K562 (cell line): ENCODE data around the gene RASGRP4. TPM values are rescaled to one million over a fixed set of nuclear protein-coding genes. Genes with fewer than 3 reads are reported as not detected.

Source experiments
- CCAR2 ChIP-seq: fragments of 200-400 bp; formaldehyde crosslinking; IDR thresholded peaks from 2 replicates; pipeline ENCODE4 v1.6.1; 2017; ENCODE audit warnings: mild to moderate bottlenecking, low read depth, low read length
- CREBBP ChIP-seq: IDR thresholded peaks from one replicate; pipeline ENCODE4 v1.6.1; 2012; ENCODE audit warnings: low read depth, mild to moderate bottlenecking, control low read depth, inconsistent platforms, low read length
- CTCFL ChIP-seq: IDR thresholded peaks from 2 replicates; pipeline ENCODE4 v1.6.1; 2011; ENCODE audit warnings: borderline replicate concordance, low read depth, mild to moderate bottlenecking, moderate library complexity, low read length; ENCODE audit not compliant: insufficient read depth, poor library complexity, severe bottlenecking
- EP400 ChIP-seq: fragments of 450-650 bp; IDR thresholded peaks from 2 replicates; pipeline ENCODE4 v1.6.1; 2017; ENCODE audit warnings: antibody characterized with exemption, mild to moderate bottlenecking, moderate library complexity
- EZH2 ChIP-seq: IDR thresholded peaks from 2 replicates; pipeline ENCODE4 v1.6.1; 2012; ENCODE audit warnings: low read depth, mild to moderate bottlenecking, inconsistent platforms, low read length, borderline replicate concordance
- FOXP1 ChIP-seq: sonication (generic); formaldehyde crosslinking; IDR thresholded peaks from 2 replicates; pipeline ENCODE4 v1.8.0; 2022; ENCODE audit warnings: mild to moderate bottlenecking, missing genetic modification reagents
- FOXP4 ChIP-seq: sonication (generic); formaldehyde crosslinking; IDR thresholded peaks from 2 replicates; pipeline ENCODE4 v1.8.0; 2022; ENCODE audit warnings: mild to moderate bottlenecking, missing genetic modification reagents, borderline replicate concordance
- GATAD2B ChIP-seq: fragments of 450-650 bp; IDR thresholded peaks from 2 replicates; pipeline ENCODE4 v1.6.1; 2017; ENCODE audit warnings: mild to moderate bottlenecking, borderline replicate concordance
- GTF2A2 ChIP-seq: IDR thresholded peaks from 2 replicates; pipeline ENCODE4 v1.6.1; 2016; ENCODE audit warnings: mild to moderate bottlenecking, missing genetic modification characterization, missing compliant biosample characterization
- NONO ChIP-seq, 2 experiments: fragments of 200-400 bp in 1 of 2; fragments of 450-650 bp in 1 of 2; formaldehyde crosslinking in 1 of 2; IDR thresholded peaks; 2 replicates each; pipeline ENCODE4 v1.6.1; 2017; ENCODE audit warnings: low read depth in 2 of 2, mild to moderate bottlenecking in 2 of 2, moderate library complexity in 2 of 2, low read length in 1 of 2
- NR1H2 ChIP-seq: sonication (generic); formaldehyde crosslinking; IDR thresholded peaks from 2 replicates; pipeline ENCODE4 v1.4.0; 2020; ENCODE audit warnings: mild to moderate bottlenecking, missing genetic modification reagents
- POLR2AphosphoS2 ChIP-seq: IDR thresholded peaks from 2 replicates; pipeline ENCODE4 v1.6.1; 2012; ENCODE audit warnings: low read length, improper control_type of control experiment
- RNF2 ChIP-seq: sonication (generic); IDR thresholded peaks from 2 replicates; pipeline ENCODE4 v1.6.1; 2016
- SIX5 ChIP-seq, 2 experiments: IDR thresholded peaks; 2 replicates each; pipeline ENCODE4 v1.6.1; 2011; ENCODE audit warnings: low read length in 2 of 2, borderline replicate concordance in 1 of 2, low read depth in 1 of 2, mild to moderate bottlenecking in 1 of 2, moderate library complexity in 1 of 2; ENCODE audit not compliant: insufficient read depth in 1 of 2
- SMARCE1 ChIP-seq: fragments of 450-650 bp; IDR thresholded peaks from 2 replicates; pipeline ENCODE4 v1.7.1; 2016; ENCODE audit warnings: mild to moderate bottlenecking
- TCF7L2 ChIP-seq: fragments of 150-350 bp; IDR thresholded peaks from 2 replicates; pipeline ENCODE4 v1.6.1; 2016; ENCODE audit warnings: low read depth, mild to moderate bottlenecking, low read length, moderate library complexity
- THAP12 ChIP-seq: fragments of 250-450 bp; sonication (Bioruptor Pico); IDR thresholded peaks from 2 replicates; pipeline ENCODE4 v1.9.0; 2021; ENCODE audit warnings: mild to moderate bottlenecking, inconsistent platforms
- U2AF2 ChIP-seq: fragments of 200-400 bp; formaldehyde crosslinking; optimal IDR thresholded peaks from 2 replicates; pipeline ENCODE3; 2017; ENCODE audit warnings: low read depth, mild to moderate bottlenecking, low read length
- ZFX ChIP-seq: sonication (generic); formaldehyde crosslinking; IDR thresholded peaks from 2 replicates; pipeline ENCODE4 v1.8.0; 2022; ENCODE audit warnings: mild to moderate bottlenecking, missing genetic modification reagents, moderate library complexity
- ZNF212 ChIP-seq: fragments of 450-650 bp; formaldehyde crosslinking; IDR thresholded peaks from 2 replicates; pipeline ENCODE4 v1.4.0; 2020; ENCODE audit warnings: mild to moderate bottlenecking
- ZNF23 ChIP-seq: fragments of 250-450 bp; sonication (Bioruptor Pico); IDR thresholded peaks from 2 replicates; pipeline ENCODE4 v1.4.0; 2020; ENCODE audit warnings: mild to moderate bottlenecking
- ZNF408 ChIP-seq: fragments of 250-450 bp; sonication (Bioruptor Pico); IDR thresholded peaks from 2 replicates; pipeline ENCODE4 v1.4.0; 2020; ENCODE audit warnings: low read depth, mild to moderate bottlenecking, moderate library complexity
- polyA plus RNA-seq, 8 experiments: library from polyadenylated mRNA; depleted of rRNA in 4 of 8; stranded (reverse) in 5 of 8; unstranded in 3 of 8; fragments of >200 nt; fragmentation: Nextera tagmentation in 2 of 8; fragmentation: Illumina TruSeq in 1 of 8; extraction: Ambion mirVana in 2 of 8; extraction: Trizol in 1 of 8; gene quantifications; 2 replicates each; pipeline versions ENCODE4 v1.2.1 to v1.2.3, GENCODE V29; 2011 to 2014; ENCODE audit warnings: inconsistent platforms in 1 of 8, missing spikeins in 1 of 8
- total RNA-seq, 7 experiments: library from RNA; depleted of rRNA in 6 of 7; stranded (reverse); fragments of >200 nt in 6 of 7; fragmentation: Illumina TruSeq in 2 of 7; extraction: Trizol in 2 of 7; gene quantifications; 2 replicates each; pipeline versions ENCODE4 v1.2.1 to v1.2.3, GENCODE V29; 2011 to 2021; ENCODE audit warnings: low replicate concordance in 1 of 7

The RASGRP4 gene
- total and polyA plus RNA-seq, 9 of the 15 experiments (the other 6 are each of a cell fraction or from before 2014, with no cell fraction given), result 0.39 to 4.6 (median 3.8) TPM

- TF ChIP-seq THAP12 (CRISPR knock-in tag), result peak; percentile 59; the same call in 1 of the 2 replicates
- TF ChIP-seq CCAR2, result no peak
- TF ChIP-seq U2AF2, result no peak
- no peak for TF ChIP-seq ZNF23 (CRISPR knock-in tag)
- TF ChIP-seq ZNF212, result no peak
- TF ChIP-seq NR1H2 (CRISPR knock-in tag), result peak; percentile 95; the same call in 1 of the 2 replicates
- no peak for TF ChIP-seq TCF7L2
- TF ChIP-seq SIX5 (IDR thresholded peaks at IDR 0.05; ENCODE audit: borderline replicate concordance in 1 of 2, insufficient read depth in 1 of 2, low read depth in 1 of 2, low read length in 2 of 2), result no peak
- TF ChIP-seq ZNF408 (CRISPR knock-in tag), result no peak
- peak; percentile 79 for TF ChIP-seq ZFX (CRISPR knock-in tag)
- no peak for TF ChIP-seq EZH2
- TF ChIP-seq FOXP1, result peak; percentile 89; the same call in 1 of the 2 replicates
- TF ChIP-seq RNF2, result peak; percentile 86
- TF ChIP-seq CTCFL, result no peak
- TF ChIP-seq EP400, result peak; percentile 90
- TF ChIP-seq GATAD2B, result no peak
- TF ChIP-seq NONO (IDR thresholded peaks at IDR 0.05; ENCODE audit: low read depth in 2 of 2, low read length in 1 of 2), result no peak
- no peak for TF ChIP-seq SMARCE1
- TF ChIP-seq GTF2A2 (tag), result no peak
- TF ChIP-seq POLR2AphosphoS2, result no peak
- TF ChIP-seq CREBBP, result no peak
- TF ChIP-seq FOXP4 (CRISPR knock-in tag), result peak; percentile 94; the same call in 1 of the 2 replicates
These were observed 26.7 kb upstream of the RASGRP4 start (continued) for GRCh38 chr19:38452430-38453366.
